MCF 10A (cell line): Measurements from ENCODE around the gene DNM3. TPM values are rescaled to one million over a fixed set of nuclear protein-coding genes. Genes with fewer than 3 reads are reported as not detected.

Source experiments
- BruUV-seq: library from RNA; stranded (reverse); fragments of 400-500 nt; replicated peaks from 2 replicates; lab custom pipeline; 2021; lab: Mats Ljungman, UMichigan
- CTCF ChIA-PET: fragments of 300-600 bp; sonication (Branson Sonifier 250); formaldehyde crosslinking; extraction: SDS; loops from one replicate; lab custom pipeline; 2021; ENCODE audit warnings: antibody characterized with exemption, inconsistent platforms; lab: Yijun Ruan, JAX
- POLR2A ChIA-PET: fragments of 300-600, 350-650 bp; sonication (Branson Sonifier 250); formaldehyde crosslinking; extraction: SDS; loops from one replicate; lab custom pipeline; 2020; ENCODE audit warnings: antibody characterized with exemption, inconsistent platforms; lab: Yijun Ruan, JAX
- DNase-seq: peaks from one replicate; pipeline ENCODE4 v3.0.0-alpha.2; 2018; ENCODE audit not compliant: unreplicated experiment
- H3K27ac Mint-ChIP-seq: one replicate; pipeline ENCODE4 v1.8.0; 2022; ENCODE audit warnings: mild to moderate bottlenecking, low read depth, mixed read lengths; ENCODE audit not compliant: unreplicated experiment
- H3K27me3 Mint-ChIP-seq: one replicate; pipeline ENCODE4 v1.8.0; 2022; ENCODE audit warnings: mixed read lengths; ENCODE audit not compliant: insufficient read depth, unreplicated experiment
- H3K36me3 Mint-ChIP-seq: one replicate; pipeline ENCODE4 v1.8.0; 2022; ENCODE audit warnings: mild to moderate bottlenecking, moderate library complexity, mixed read lengths; ENCODE audit not compliant: insufficient read depth, unreplicated experiment
- H3K4me1 Mint-ChIP-seq: one replicate; pipeline ENCODE4 v1.8.0; 2022; ENCODE audit warnings: mixed read lengths; ENCODE audit not compliant: insufficient read depth, unreplicated experiment
- H3K4me3 Mint-ChIP-seq: one replicate; pipeline ENCODE4 v1.8.0; 2022; ENCODE audit warnings: mild to moderate bottlenecking, moderate library complexity, mixed read lengths; ENCODE audit not compliant: unreplicated experiment
- H3K9me3 Mint-ChIP-seq: one replicate; pipeline ENCODE4 v1.8.0; 2022; ENCODE audit warnings: mixed read lengths; ENCODE audit not compliant: unreplicated experiment
- intact Hi-C: fragments of 100-400 bp; cut with micrococcal nuclease; formaldehyde crosslinking; loops from 2 replicates; pipeline ENCODE4 v1.14.1; 2022
- total RNA-seq: library from RNA; stranded (reverse); gene quantifications from 2 replicates; pipeline ENCODE4 v1.2.3, GENCODE V29; 2022
- TF ChIP-seq, protein P1 (sequence below): fragments of 200-600 bp; IDR thresholded peaks from one replicate; pipeline ENCODE4 v1.8.0; 2022; ENCODE audit warnings: antibody characterized with exemption, mild to moderate bottlenecking; ENCODE audit not compliant: unreplicated experiment

DNM3 gene
- total RNA-seq, 1 experiment from 2014 or later: 0.68 TPM

DNA sequence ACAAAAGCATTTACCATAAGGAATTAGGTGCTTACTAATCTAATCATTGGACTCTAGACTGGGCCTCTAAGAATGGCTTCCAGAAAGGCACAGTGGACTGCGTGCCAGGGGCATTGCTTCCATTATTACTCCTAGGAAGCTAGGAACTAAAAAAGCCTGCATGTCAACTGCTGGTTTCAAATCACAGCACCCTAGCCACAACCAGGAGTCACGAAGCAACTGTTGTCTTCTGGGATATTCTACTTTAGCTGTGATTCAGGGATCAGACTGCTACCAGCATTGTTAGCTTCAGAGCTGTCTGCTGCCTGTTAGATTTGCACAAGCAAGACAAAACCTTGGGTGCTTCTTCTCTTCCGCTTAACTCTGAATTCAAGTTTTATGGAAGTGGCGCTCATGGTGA, 38.3 kb downstream of the DNM3 start:
- no peaks in the 10 kb centered on the region for H3K36me3 Mint-ChIP-seq
- H3K27ac Mint-ChIP-seq: no peak overlapping the region
- POLR2A ChIA-PET: interaction anchor here (0.8 kb wide), 1 partner anchor 19 kb away, joined by 3 read pairs; no protein-coding TSS in a partner anchor
- CTCF ChIA-PET: interaction anchor here (0.5 to 0.7 kb wide), 2 partner anchors 10 to 25 kb away, joined by 3 read pairs; no protein-coding TSS in a partner anchor
- H3K27me3 Mint-ChIP-seq: no peaks in the 10 kb centered on the region
- no peak for DNase-seq
- TF ChIP-seq, protein P1, sequence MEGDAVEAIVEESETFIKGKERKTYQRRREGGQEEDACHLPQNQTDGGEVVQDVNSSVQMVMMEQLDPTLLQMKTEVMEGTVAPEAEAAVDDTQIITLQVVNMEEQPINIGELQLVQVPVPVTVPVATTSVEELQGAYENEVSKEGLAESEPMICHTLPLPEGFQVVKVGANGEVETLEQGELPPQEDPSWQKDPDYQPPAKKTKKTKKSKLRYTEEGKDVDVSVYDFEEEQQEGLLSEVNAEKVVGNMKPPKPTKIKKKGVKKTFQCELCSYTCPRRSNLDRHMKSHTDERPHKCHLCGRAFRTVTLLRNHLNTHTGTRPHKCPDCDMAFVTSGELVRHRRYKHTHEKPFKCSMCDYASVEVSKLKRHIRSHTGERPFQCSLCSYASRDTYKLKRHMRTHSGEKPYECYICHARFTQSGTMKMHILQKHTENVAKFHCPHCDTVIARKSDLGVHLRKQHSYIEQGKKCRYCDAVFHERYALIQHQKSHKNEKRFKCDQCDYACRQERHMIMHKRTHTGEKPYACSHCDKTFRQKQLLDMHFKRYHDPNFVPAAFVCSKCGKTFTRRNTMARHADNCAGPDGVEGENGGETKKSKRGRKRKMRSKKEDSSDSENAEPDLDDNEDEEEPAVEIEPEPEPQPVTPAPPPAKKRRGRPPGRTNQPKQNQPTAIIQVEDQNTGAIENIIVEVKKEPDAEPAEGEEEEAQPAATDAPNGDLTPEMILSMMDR: no peak
- no peak overlapping the region for H3K4me3 Mint-ChIP-seq
- BruUV-seq: no TSS peak
- H3K9me3 Mint-ChIP-seq: no peaks in the 10 kb centered on the region
- H3K4me1 Mint-ChIP-seq: peaks cover 12% of the 10 kb centered on the region
- intact Hi-C loops: no loop called here

DNA sequence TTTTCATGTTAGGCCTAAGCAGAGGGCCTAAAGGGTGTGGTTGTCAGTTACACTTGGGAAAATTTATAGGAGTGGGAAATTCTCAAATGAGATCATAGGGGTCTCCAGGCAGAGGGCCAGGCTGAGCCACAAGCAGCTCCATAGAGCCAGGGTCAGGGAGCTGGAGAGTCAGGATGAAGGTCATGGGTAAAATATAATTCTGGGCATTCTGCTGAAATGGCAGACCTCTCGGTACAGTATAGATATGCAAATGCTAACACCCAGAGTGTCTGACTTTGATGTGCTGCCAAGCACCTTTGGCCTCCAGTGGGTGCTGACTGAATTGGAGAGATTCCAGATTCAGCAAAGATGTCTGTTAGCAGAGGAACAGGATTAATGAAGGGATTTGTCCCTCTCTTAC, 40.1 kb downstream of the DNM3 start:
- intact Hi-C loops: no loop called here
- no peak for DNase-seq
- ChIA-PET CTCF (interaction anchor here (0.6 kb wide), 1 partner anchor 369 kb away, joined by 3 read pairs; no protein-coding TSS in a partner anchor), POLR2A (interaction anchor here (0.6 kb wide), 1 partner anchor 12 kb away, joined by 3 read pairs; no protein-coding TSS in a partner anchor)
- Mint-ChIP-seq H3K27ac (no peak overlapping the region), H3K27me3 (no peaks in the 10 kb centered on the region), H3K36me3 (no peaks in the 10 kb centered on the region), H3K9me3 (no peaks in the 10 kb centered on the region), H3K4me1 (peaks cover 18% of the 10 kb centered on the region), H3K4me3 (no peak overlapping the region)
- TF ChIP-seq, protein P1: no peak
- no TSS peak for BruUV-seq

DNA sequence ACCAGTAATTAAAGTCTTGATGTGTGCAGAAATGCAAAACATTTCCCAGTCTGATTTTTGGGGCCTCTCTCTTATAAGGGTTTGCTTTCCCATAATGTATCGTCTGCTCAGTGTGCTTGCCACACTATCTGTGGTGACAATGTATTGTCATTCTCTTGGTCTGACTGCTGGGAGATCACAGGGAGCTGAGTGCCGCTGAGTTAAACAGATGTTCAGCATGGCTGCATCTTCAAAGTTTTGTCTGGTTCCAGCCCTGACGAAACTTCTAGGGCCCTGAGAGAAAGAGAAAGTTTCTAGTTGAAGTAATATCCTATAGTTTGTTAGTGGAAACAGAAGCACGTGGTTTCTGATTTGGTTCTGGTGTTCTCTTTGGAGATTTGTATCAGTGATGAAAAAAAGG, 42.6 kb downstream of the DNM3 start:
- TF ChIP-seq, protein P1: no peak
- H3K9me3 Mint-ChIP-seq: no peaks in the 10 kb centered on the region
- BruUV-seq: no TSS peak
- intact Hi-C loops: no loop called here
- peaks cover 18% of the 10 kb centered on the region for H3K4me1 Mint-ChIP-seq
- POLR2A ChIA-PET: interaction anchor here (0.6 kb wide), 1 partner anchor 106 kb away, joined by 3 read pairs; no protein-coding TSS in a partner anchor
- no peak overlapping the region for H3K4me3 Mint-ChIP-seq
- CTCF ChIA-PET: no interaction called here
- H3K27me3 Mint-ChIP-seq: no peaks in the 10 kb centered on the region
- H3K36me3 Mint-ChIP-seq: no peaks in the 10 kb centered on the region
- DNase-seq: no peak
- H3K27ac Mint-ChIP-seq: peak overlapping the region; percentile 10

DNA sequence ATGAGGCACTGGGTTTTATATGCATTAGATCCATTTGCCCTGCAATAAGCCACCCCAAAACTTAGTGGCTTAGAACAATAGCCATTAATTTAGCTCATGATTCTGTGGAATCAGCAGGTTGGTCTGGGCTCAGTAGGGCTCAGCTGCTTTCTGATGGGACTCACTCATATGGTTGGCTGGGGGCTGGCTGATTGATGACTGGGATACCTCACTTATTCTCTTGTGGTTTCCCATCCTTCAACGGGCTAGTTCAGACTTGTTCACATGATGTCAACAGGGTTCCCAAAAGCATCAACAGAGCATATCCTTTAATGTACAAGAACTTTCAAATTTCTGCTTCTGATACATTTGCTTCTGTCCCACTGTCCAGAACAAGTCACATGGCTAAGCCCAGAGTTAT, 43.2 kb downstream of the DNM3 start:
- TF ChIP-seq, protein P1: no peak
- Mint-ChIP-seq H3K27me3 (no peaks in the 10 kb centered on the region), H3K27ac (peak overlapping the region; percentile 10), H3K9me3 (no peaks in the 10 kb centered on the region), H3K4me3 (no peak overlapping the region), H3K4me1 (peaks cover 18% of the 10 kb centered on the region), H3K36me3 (no peaks in the 10 kb centered on the region)
- intact Hi-C loops: no loop called here
- ChIA-PET CTCF (no interaction called here), POLR2A (interaction anchor here (0.6 to 1.3 kb wide), 3 partner anchors 18 to 220 kb away, joined by 3 read pairs; no protein-coding TSS in a partner anchor)
- DNase-seq: peak; percentile 59
- no TSS peak for BruUV-seq
